Mesenchymal stem cell (in vitro differentiated cells and primary cell): Measurements from ENCODE around the gene NFS1.

Experiments
- DNase-seq: peaks from one replicate; pipeline ENCODE4 v3.0.0-alpha.2; 2013
- H2AFZ ChIP-seq: one replicate; pipeline ENCODE4 v1.6.1; 2013; ENCODE audit warnings: low read depth, mild to moderate bottlenecking, control low read depth, inconsistent platforms, low read length, moderate library complexity
- H2AK5ac ChIP-seq: 2 replicates; pipeline ENCODE4 v1.6.1; 2013; ENCODE audit warnings: low read length, moderate library complexity, mild to moderate bottlenecking, inconsistent platforms; ENCODE audit not compliant: severe bottlenecking
- H2BK120ac ChIP-seq: one replicate; pipeline ENCODE4 v1.6.1; 2013; ENCODE audit warnings: low read depth, mild to moderate bottlenecking, inconsistent platforms, low read length, moderate library complexity
- H2BK12ac ChIP-seq, 2 experiments: one replicate each; pipeline ENCODE4 v1.6.1; 2013; ENCODE audit warnings: inconsistent platforms in 2 of 2, low read length in 2 of 2, mild to moderate bottlenecking in 2 of 2, moderate library complexity in 2 of 2, control low read depth in 1 of 2
- H2BK15ac ChIP-seq: one replicate; pipeline ENCODE4 v1.6.1; 2013; ENCODE audit warnings: mild to moderate bottlenecking, low read depth, inconsistent platforms; ENCODE audit not compliant: poor library complexity, severe bottlenecking
- H2BK5ac ChIP-seq: 2 replicates; pipeline ENCODE4 v1.6.1; 2013; ENCODE audit warnings: low read depth, mild to moderate bottlenecking, low read length, control low read depth, inconsistent platforms; ENCODE audit not compliant: poor library complexity, severe bottlenecking
- H3K14ac ChIP-seq, 2 experiments: one replicate each; pipeline ENCODE4 v1.6.1; 2013; ENCODE audit warnings: inconsistent platforms in 2 of 2, low read length in 2 of 2, control low read depth in 1 of 2, mild to moderate bottlenecking in 1 of 2, moderate library complexity in 1 of 2
- H3K18ac ChIP-seq, 2 experiments: one replicate each; pipeline ENCODE4 v1.6.1; 2013; ENCODE audit warnings: inconsistent platforms in 2 of 2, low read length in 2 of 2, control low read depth in 1 of 2, low read depth in 1 of 2, mild to moderate bottlenecking in 1 of 2
- H3K23ac ChIP-seq, 2 experiments: one replicate each; pipeline ENCODE4 v1.6.1; 2013; ENCODE audit warnings: inconsistent platforms in 2 of 2, low read length in 2 of 2, mild to moderate bottlenecking in 2 of 2, moderate library complexity in 2 of 2, control low read depth in 1 of 2
- H3K27ac ChIP-seq: 2 replicates; pipeline ENCODE4 v1.5.1; 2013; ENCODE audit warnings: mild to moderate bottlenecking, moderate library complexity, low read length, control low read depth, inconsistent platforms; ENCODE audit not compliant: poor library complexity, severe bottlenecking
- H3K27me3 ChIP-seq, 2 experiments: 2 replicates each; pipeline versions ENCODE4 v1.6.1 to v1.7.0; 2013; ENCODE audit warnings: low read length in 2 of 2, mild to moderate bottlenecking in 2 of 2, moderate library complexity in 2 of 2, control low read depth in 1 of 2, inconsistent platforms in 1 of 2; ENCODE audit not compliant: control insufficient read depth in 1 of 2, insufficient read depth in 1 of 2
- H3K36me3 ChIP-seq, 2 experiments: 2 replicates each; pipeline versions ENCODE4 v1.6.1 to v1.7.0; 2013; ENCODE audit warnings: low read length in 2 of 2, control low read depth in 1 of 2, inconsistent platforms in 1 of 2, low read depth in 1 of 2, mild to moderate bottlenecking in 1 of 2; ENCODE audit not compliant: insufficient read depth in 2 of 2, control insufficient read depth in 1 of 2
- H3K4ac ChIP-seq, 2 experiments: one replicate each; pipeline ENCODE4 v1.6.1; 2013; ENCODE audit warnings: inconsistent platforms in 2 of 2, low read length in 2 of 2, mild to moderate bottlenecking in 2 of 2, moderate library complexity in 2 of 2, control low read depth in 1 of 2, low read depth in 1 of 2
- H3K4me1 ChIP-seq: 2 replicates; pipeline ENCODE4 v1.6.1; 2013; ENCODE audit warnings: low read depth, low read length, control low read depth; ENCODE audit not compliant: control insufficient read depth, insufficient read depth
- H3K4me2 ChIP-seq: 2 replicates; pipeline ENCODE4 v1.6.1; 2013; ENCODE audit warnings: low read length, mild to moderate bottlenecking, inconsistent platforms; ENCODE audit not compliant: poor library complexity, severe bottlenecking
- H3K4me3 ChIP-seq, 2 experiments: 2 replicates each; pipeline versions ENCODE4 v1.5.1 to v1.7.0; 2013; ENCODE audit warnings: low read length in 2 of 2, mild to moderate bottlenecking in 2 of 2, control low read depth in 1 of 2, low read depth in 1 of 2; ENCODE audit not compliant: insufficient read depth in 1 of 2
- H3K79me1 ChIP-seq: replicated peaks from 2 replicates; pipeline ENCODE4 v1.6.1; 2013; ENCODE audit warnings: mild to moderate bottlenecking, control low read depth, low read length, inconsistent platforms; ENCODE audit not compliant: poor library complexity, severe bottlenecking
- H3K9ac ChIP-seq: 2 replicates; pipeline ENCODE4 v1.7.0; 2013; ENCODE audit warnings: mild to moderate bottlenecking, low read length, moderate library complexity
- H3K9me3 ChIP-seq: 2 replicates; pipeline ENCODE4 v1.7.0; 2013; ENCODE audit warnings: mild to moderate bottlenecking, low read length; ENCODE audit not compliant: control insufficient read depth
- H4K8ac ChIP-seq: one replicate; pipeline ENCODE4 v1.6.1; 2013; ENCODE audit warnings: inconsistent platforms, mild to moderate bottlenecking, low read length, moderate library complexity
- H4K91ac ChIP-seq: one replicate; pipeline ENCODE4 v1.6.1; 2013; ENCODE audit warnings: mild to moderate bottlenecking, low read length, inconsistent platforms
- WGBS: methylation state at CpG from one replicate; pipeline ENCODE4 v1.1.7; 2013; ENCODE audit warnings: mixed read lengths; 5-methylcytosine and 5-hydroxymethylcytosine counted together

The NFS1 gene

DNA sequence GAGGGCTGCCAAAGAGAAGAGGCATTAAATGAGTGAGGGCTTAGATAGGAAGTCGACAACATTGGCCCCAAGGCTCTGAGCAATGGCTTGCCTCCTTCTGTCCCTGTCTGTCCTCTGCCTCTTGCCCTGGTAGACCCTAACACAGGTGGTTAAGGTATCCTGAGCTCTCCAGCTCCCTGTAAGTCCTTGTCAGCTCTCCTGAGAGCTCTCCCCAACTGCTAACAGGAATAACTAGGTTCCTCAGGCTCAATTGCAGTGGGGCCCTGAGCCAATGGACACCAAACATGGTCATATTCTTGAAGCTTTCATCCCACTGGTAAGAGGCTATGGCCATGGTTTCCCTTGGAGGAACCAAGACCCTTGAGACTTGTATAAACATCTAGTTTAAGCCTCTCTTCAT lies 29.5 kb downstream of the NFS1 start:
- Histone ChIP-seq H3K36me3 (peaks cover 43 to 63% of the 10 kb centered on the region in 2 experiments), H4K8ac (no peak overlapping the region), H2BK12ac (no peak overlapping the region), H2AK5ac (no peak overlapping the region), H4K91ac (no peak overlapping the region), H2AFZ (no peak overlapping the region), H3K79me1 (peaks cover 4% of the 10 kb centered on the region), H3K27ac (no peak overlapping the region), H3K23ac (no peak overlapping the region), H3K4me3 (no peak overlapping the region), H3K4ac (no peak overlapping the region), H2BK5ac (no peak overlapping the region), H2BK120ac (no peak overlapping the region), H3K9ac (no peak overlapping the region), H2BK15ac (no peak overlapping the region), H3K4me2 (no peak overlapping the region), H3K14ac (no peak overlapping the region), H3K4me1 (no peaks in the 10 kb centered on the region), H3K27me3 (no peaks in the 10 kb centered on the region), H3K9me3 (no peaks in the 10 kb centered on the region), H3K18ac (no peak overlapping the region)
- WGBS, result 83% methylated on average over 1 of the region's 1 CpG
- no peak for DNase-seq

DNA sequence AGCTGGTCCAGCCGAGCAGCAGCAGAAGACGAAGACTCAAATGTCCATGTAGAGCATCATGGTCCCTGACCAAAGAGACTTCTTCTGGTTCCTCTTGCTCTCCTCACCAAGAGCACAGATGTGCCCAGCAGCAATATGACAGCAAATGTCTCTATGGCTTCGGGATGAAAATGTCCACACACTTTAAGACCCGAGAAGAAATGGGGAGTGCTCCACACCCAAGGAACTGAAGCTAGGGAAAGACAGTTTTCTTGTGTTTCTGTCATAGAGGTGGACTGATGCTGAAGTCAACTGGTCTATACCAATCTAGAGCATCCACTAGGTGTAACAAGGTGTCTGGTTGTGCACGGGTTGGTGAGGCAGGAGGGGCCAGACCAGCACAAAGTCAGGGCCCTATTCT lies 29.9 kb downstream of the NFS1 start:
- Histone ChIP-seq H3K4me2 (no peak overlapping the region), H3K4ac (no peak overlapping the region), H2BK12ac (no peak overlapping the region), H3K14ac (no peak overlapping the region), H3K79me1 (peaks cover 4% of the 10 kb centered on the region), H3K27me3 (no peaks in the 10 kb centered on the region), H3K4me3 (no peak overlapping the region), H3K18ac (no peak overlapping the region), H2BK15ac (no peak overlapping the region), H3K27ac (no peak overlapping the region), H3K23ac (no peak overlapping the region), H4K91ac (no peak overlapping the region), H2BK5ac (no peak overlapping the region), H2AFZ (no peak overlapping the region), H3K36me3 (peaks cover 38 to 59% of the 10 kb centered on the region in 2 experiments), H4K8ac (no peak overlapping the region), H2AK5ac (no peak overlapping the region), H3K4me1 (no peaks in the 10 kb centered on the region), H3K9ac (no peak overlapping the region), H3K9me3 (no peaks in the 10 kb centered on the region), H2BK120ac (no peak overlapping the region)
- DNase-seq, result no peak
- 97% methylated on average over 5 of the region's 5 CpGs for WGBS

DNA sequence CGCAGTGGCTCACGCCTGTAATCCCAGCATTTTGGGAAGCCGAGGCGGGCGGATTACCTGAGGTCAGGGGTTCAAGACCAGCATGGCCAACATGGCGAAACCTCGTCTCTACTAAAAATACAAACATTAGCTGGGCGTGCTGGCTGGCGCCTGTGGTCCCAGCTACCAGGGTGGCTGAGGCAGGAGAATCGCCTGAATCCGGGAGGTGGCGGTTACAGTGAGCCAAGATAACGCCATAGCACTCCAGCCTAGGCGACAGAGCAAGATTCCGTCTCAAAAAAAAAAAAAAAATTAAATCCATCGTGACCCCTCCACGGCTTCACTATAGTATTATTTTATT lies 33.2 kb downstream of the NFS1 start:
- H3K9ac ChIP-seq, result no peak overlapping the region
- H3K36me3 ChIP-seq, result peaks cover 16 to 29% of the 10 kb centered on the region in 2 experiments
- H3K18ac ChIP-seq, result no peak overlapping the region
- H3K23ac ChIP-seq, result no peak overlapping the region
- no peak overlapping the region for H3K4ac ChIP-seq
- no peak overlapping the region for H4K91ac ChIP-seq
- H3K14ac ChIP-seq, result no peak overlapping the region
- H2AFZ ChIP-seq, result no peak overlapping the region
- H3K27me3 ChIP-seq, result no peaks in the 10 kb centered on the region
- no peak overlapping the region for H3K27ac ChIP-seq
- H2BK12ac ChIP-seq, result no peak overlapping the region
- H4K8ac ChIP-seq, result no peak overlapping the region
- no peak overlapping the region for H2BK120ac ChIP-seq
- H3K4me3 ChIP-seq, result no peak overlapping the region
- H2AK5ac ChIP-seq, result no peak overlapping the region
- no peaks in the 10 kb centered on the region for H3K9me3 ChIP-seq
- no peak overlapping the region for H3K4me2 ChIP-seq
- no peak for DNase-seq
- no peaks in the 10 kb centered on the region for H3K4me1 ChIP-seq
- H2BK5ac ChIP-seq, result no peak overlapping the region
- H3K79me1 ChIP-seq, result peaks cover 2% of the 10 kb centered on the region
- 97% methylated on average over 13 of the region's 17 CpGs for WGBS
- H2BK15ac ChIP-seq, result no peak overlapping the region

DNA sequence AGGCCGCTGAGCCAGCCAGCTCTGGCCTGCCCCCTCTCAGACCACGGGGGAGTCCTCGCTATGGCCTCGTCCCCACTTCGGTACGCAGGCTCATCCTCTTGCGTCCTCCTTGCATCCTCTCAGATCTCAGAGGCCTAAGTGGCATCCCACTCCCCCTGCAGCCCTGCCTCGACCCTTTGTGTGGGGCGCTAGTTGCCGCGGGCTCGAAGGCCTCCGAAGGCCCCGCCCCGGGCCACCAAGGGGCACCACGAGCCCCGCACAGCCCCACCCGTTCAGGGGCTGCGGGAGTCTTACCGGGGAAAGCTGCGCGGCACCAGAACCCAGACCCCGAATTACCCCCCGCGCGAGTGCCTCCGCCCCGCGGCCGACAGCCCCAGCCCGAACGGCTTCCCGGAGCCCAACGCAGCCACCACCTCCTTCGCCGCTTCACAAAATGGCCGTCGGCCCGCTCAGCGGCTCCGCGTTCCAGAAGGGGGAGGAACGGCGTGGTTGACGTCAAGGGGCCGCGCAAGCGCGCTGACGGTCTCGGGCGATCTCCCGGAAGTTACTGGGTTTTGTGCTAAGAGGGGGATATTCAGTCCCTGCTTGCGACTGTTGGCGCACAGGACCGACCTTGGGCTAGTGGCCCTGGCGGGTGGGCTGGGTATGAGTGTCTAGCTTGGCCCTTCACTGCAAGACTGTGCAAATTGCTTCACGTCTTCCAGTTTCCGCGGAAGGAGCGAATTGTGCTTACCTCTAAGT lies 34.5 kb downstream of the NFS1 start, which contains the start of the genes CPNE1 and RBM12:
CPNE1 (minus strand) TSS at position 435 of the 741 bp plus-strand sequence. CDS start 31,977 bp downstream, outside the sequence.
RBM12 (minus strand) TSS at position 435 of the 741 bp plus-strand sequence. CDS start 9,578 bp downstream, outside the sequence.
- H2BK120ac ChIP-seq, result peak within 1 kb of the TSS; percentile 21
- peak within 1 kb of the TSS in 1 of 2 experiments; percentile 76 for H2BK12ac ChIP-seq
- H3K18ac ChIP-seq, result peak within 1 kb of the TSS; percentile 72 to 100
- peak within 1 kb of the TSS; percentile 95 for H4K8ac ChIP-seq
- WGBS, result 2% methylated on average over 58 of the region's 61 CpGs
- H3K4me3 ChIP-seq, result peak within 1 kb of the TSS; percentile 83 to 95
- peak within 1 kb of the TSS; percentile 18 to 96 for H3K4ac ChIP-seq
- peaks cover 14 to 16% of the 10 kb centered on the region in 2 experiments for H3K36me3 ChIP-seq
- H3K27ac ChIP-seq, result peak within 1 kb of the TSS; percentile 84
- H3K9ac ChIP-seq, result peak within 1 kb of the TSS; percentile 98
- H3K4me1 ChIP-seq, result peaks cover 3% of the 10 kb centered on the region
- peak within 1 kb of the TSS; percentile 36 for H2BK5ac ChIP-seq
- no peaks in the 10 kb centered on the region for H3K27me3 ChIP-seq
- H2BK15ac ChIP-seq, result peak within 1 kb of the TSS; percentile 71
- H2AFZ ChIP-seq, result peak within 1 kb of the TSS; percentile 66
- peak within 1 kb of the TSS; percentile 51 to 97 for H3K14ac ChIP-seq
- peak; percentile 94 for DNase-seq
- peak within 1 kb of the TSS; percentile 40 for H4K91ac ChIP-seq
- H3K9me3 ChIP-seq, result no peaks in the 10 kb centered on the region
- H3K23ac ChIP-seq, result peak within 1 kb of the TSS; percentile 3 to 97
- peak within 1 kb of the TSS; percentile 97 for H3K4me2 ChIP-seq
- peaks cover under 1% of the 10 kb centered on the region for H3K79me1 ChIP-seq
- H2AK5ac ChIP-seq, result peak within 1 kb of the TSS; percentile 38
